ENCODE measurements around the gene HECTD4.
"Not testable (repeated sequence)": the region's sequence is repeated elsewhere in the genome, so short reads cannot be mapped to it uniquely, and the experiment has no call there.

Gene HECTD4

GRCh38 chr12:112407683-112408082, 25.5 kb upstream of the HECTD4 start:
- DNase-seq (ENCODE audit: low read depth, low spot score); H3K4me3 ChIP-seq (ENCODE audit: low read length): not testable (repeated sequence)

GRCh38 chr12:112406519-112407488, 24.6 kb upstream of the HECTD4 start:
- H3K4me3 ChIP-seq (ENCODE audit: low read length) = no peak overlapping the region
- no peak for DNase-seq (ENCODE audit: low read depth, low spot score)

- H3K4me3 ChIP-seq (ENCODE audit: low read length) = no peak overlapping the region
- DNase-seq (ENCODE audit: low read depth, low spot score) = no peak
Measured at GRCh38 chr12:112401903-112402498, 19.8 kb upstream of the HECTD4 start.

GRCh38 chr12:112401054-112401453, 18.8 kb upstream of the HECTD4 start:
- no peak overlapping the region for H3K4me3 ChIP-seq (ENCODE audit: low read length)
- no peak for DNase-seq (ENCODE audit: low read depth, low spot score)

GRCh38 chr12:112393328-112393727, 11.1 kb upstream of the HECTD4 start:
- DNase-seq (ENCODE audit: low read depth, low spot score) = no peak
- H3K4me3 ChIP-seq (ENCODE audit: low read length) = no peak overlapping the region

- not testable (repeated sequence) for H3K4me3 ChIP-seq (ENCODE audit: low read length)
Measured at GRCh38 chr12:112389922-112390654, 7.9 kb upstream of the HECTD4 start.

GRCh38 chr12:112389228-112389627, 7.0 kb upstream of the HECTD4 start:
- no peak for DNase-seq (ENCODE audit: low read depth, low spot score)
- H3K4me3 ChIP-seq (ENCODE audit: low read length) = no peak overlapping the region

More at GRCh38 chr12:112389922-112390654, 7.9 kb upstream of the HECTD4 start:
- not testable (repeated sequence) for DNase-seq (ENCODE audit: low read depth, low spot score)

- no peak overlapping the region for H3K4me3 ChIP-seq (ENCODE audit: low read length)
- DNase-seq (ENCODE audit: low read depth, low spot score) = no peak
Measured at GRCh38 chr12:112386726-112387125, 4.5 kb upstream of the HECTD4 start.

- no peak for DNase-seq (ENCODE audit: low read depth, low spot score)
- H3K4me3 ChIP-seq (ENCODE audit: low read length) = peak overlapping the region; percentile 70
Measured at GRCh38 chr12:112382866-112383265, 635 bp upstream of the HECTD4 start.

GRCh38 chr12:112381406-112381882, 787 bp downstream of the HECTD4 start:
- DNase-seq (ENCODE audit: low read depth, low spot score) = no peak

GRCh38 chr12:112380663-112381405, 1.4 kb downstream of the HECTD4 start:
- DNase-seq (ENCODE audit: low read depth, low spot score) = no peak
- peak overlapping the region; percentile 70 for H3K4me3 ChIP-seq (ENCODE audit: low read length)

More at GRCh38 chr12:112381406-112381882, 787 bp downstream of the HECTD4 start:
- H3K4me3 ChIP-seq (ENCODE audit: low read length) = peak overlapping the region; percentile 70

- DNase-seq (ENCODE audit: low read depth, low spot score) = no peak
- H3K4me3 ChIP-seq (ENCODE audit: low read length) = no peak overlapping the region
Measured at GRCh38 chr12:112375105-112375504, 7.1 kb downstream of the HECTD4 start.

GRCh38 chr12:112374166-112374740, 8.0 kb downstream of the HECTD4 start:
- H3K4me3 ChIP-seq (ENCODE audit: low read length) = no peak overlapping the region
- DNase-seq (ENCODE audit: low read depth, low spot score) = no peak

- H3K4me3 ChIP-seq (ENCODE audit: low read length) = no peak overlapping the region
Measured at GRCh38 chr12:112370868-112371510, 11.2 kb downstream of the HECTD4 start.

GRCh38 chr12:112370199-112370598, 12.0 kb downstream of the HECTD4 start:
- no peak for DNase-seq (ENCODE audit: low read depth, low spot score)
- H3K4me3 ChIP-seq (ENCODE audit: low read length) = no peak overlapping the region

More at GRCh38 chr12:112370868-112371510, 11.2 kb downstream of the HECTD4 start:
- DNase-seq (ENCODE audit: low read depth, low spot score) = no peak

GRCh38 chr12:112368856-112369255, 13.4 kb downstream of the HECTD4 start:
- no peak for DNase-seq (ENCODE audit: low read depth, low spot score)
- H3K4me3 ChIP-seq (ENCODE audit: low read length) = no peak overlapping the region

GRCh38 chr12:112367965-112368364, 14.3 kb downstream of the HECTD4 start:
- H3K4me3 ChIP-seq (ENCODE audit: low read length) = no peak overlapping the region
- DNase-seq (ENCODE audit: low read depth, low spot score) = no peak

GRCh38 chr12:112362310-112362709, 19.9 kb downstream of the HECTD4 start:
- no peak overlapping the region for H3K4me3 ChIP-seq (ENCODE audit: low read length)
- no peak for DNase-seq (ENCODE audit: low read depth, low spot score)
